Measurements from ENCODE around the gene GJB5. TPM values are rescaled to one million over a fixed set of nuclear protein-coding genes. Genes with fewer than 3 reads are reported as not detected.

The GJB5 gene
- total and polyA plus RNA-seq, 8 donors = 0.37 to 23.9 TPM; not detected in 6

- peaks cover 0 to 14% (median 0%) of the 10 kb centered on the region in 3 donors for H3K27me3 ChIP-seq
- peak in 1 of 2 donors; percentile 31 for DNase-seq
- no peak overlapping the region for H3K4me3 ChIP-seq
- intact Hi-C loops (cut with DNase I; ENCODE audit: low total_unique reads) = no loop called here
- no peaks in the 10 kb centered on the region for H3K36me3 ChIP-seq
- H3K27ac ChIP-seq = no peak overlapping the region
- no peaks in the 10 kb centered on the region for H3K4me1 ChIP-seq
- no peak for TF ChIP-seq POLR2AphosphoS5 (IDR thresholded peaks at IDR 0.05)
- TF ChIP-seq POLR2A (IDR thresholded peaks at IDR 0.05) = no peak
- TF ChIP-seq EP300 (IDR thresholded peaks at IDR 0.05) = no peak
- TF ChIP-seq, protein P1, sequence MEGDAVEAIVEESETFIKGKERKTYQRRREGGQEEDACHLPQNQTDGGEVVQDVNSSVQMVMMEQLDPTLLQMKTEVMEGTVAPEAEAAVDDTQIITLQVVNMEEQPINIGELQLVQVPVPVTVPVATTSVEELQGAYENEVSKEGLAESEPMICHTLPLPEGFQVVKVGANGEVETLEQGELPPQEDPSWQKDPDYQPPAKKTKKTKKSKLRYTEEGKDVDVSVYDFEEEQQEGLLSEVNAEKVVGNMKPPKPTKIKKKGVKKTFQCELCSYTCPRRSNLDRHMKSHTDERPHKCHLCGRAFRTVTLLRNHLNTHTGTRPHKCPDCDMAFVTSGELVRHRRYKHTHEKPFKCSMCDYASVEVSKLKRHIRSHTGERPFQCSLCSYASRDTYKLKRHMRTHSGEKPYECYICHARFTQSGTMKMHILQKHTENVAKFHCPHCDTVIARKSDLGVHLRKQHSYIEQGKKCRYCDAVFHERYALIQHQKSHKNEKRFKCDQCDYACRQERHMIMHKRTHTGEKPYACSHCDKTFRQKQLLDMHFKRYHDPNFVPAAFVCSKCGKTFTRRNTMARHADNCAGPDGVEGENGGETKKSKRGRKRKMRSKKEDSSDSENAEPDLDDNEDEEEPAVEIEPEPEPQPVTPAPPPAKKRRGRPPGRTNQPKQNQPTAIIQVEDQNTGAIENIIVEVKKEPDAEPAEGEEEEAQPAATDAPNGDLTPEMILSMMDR (IDR thresholded peaks at IDR 0.05) = no peak
- peaks cover 0 to 8% (median 4%) of the 10 kb centered on the region in 4 donors for H3K9me3 ChIP-seq
- 26 to 42% (median 33%) methylated on average over 3 of the region's 3 CpGs for WGBS, 5 donors
These were observed 40.5 kb upstream of the GJB5 start for GRCh38 chr1:34714386-34714785.

GRCh38 chr1:34715139-34715538, 39.7 kb upstream of the GJB5 start:
- H3K27me3 ChIP-seq = peaks cover 0 to 21% (median 0%) of the 10 kb centered on the region in 3 donors
- intact Hi-C loops (cut with DNase I; ENCODE audit: low total_unique reads) = no loop called here
- DNase-seq = no peak
- H3K9me3 ChIP-seq = peaks cover 0 to 8% (median 4%) of the 10 kb centered on the region in 4 donors
- H3K27ac ChIP-seq = no peak overlapping the region
- no peaks in the 10 kb centered on the region for H3K4me1 ChIP-seq
- no peaks in the 10 kb centered on the region for H3K36me3 ChIP-seq
- WGBS, 5 donors = 70 to 82% (median 80%) methylated on average over 3 of the region's 3 CpGs
- no peak overlapping the region for H3K4me3 ChIP-seq
- TF ChIP-seq POLR2A (IDR thresholded peaks at IDR 0.05) (no peak), EP300 (IDR thresholded peaks at IDR 0.05) (no peak), POLR2AphosphoS5 (IDR thresholded peaks at IDR 0.05) (no peak)
- TF ChIP-seq, protein P1 (IDR thresholded peaks at IDR 0.05) = no peak

DNA sequence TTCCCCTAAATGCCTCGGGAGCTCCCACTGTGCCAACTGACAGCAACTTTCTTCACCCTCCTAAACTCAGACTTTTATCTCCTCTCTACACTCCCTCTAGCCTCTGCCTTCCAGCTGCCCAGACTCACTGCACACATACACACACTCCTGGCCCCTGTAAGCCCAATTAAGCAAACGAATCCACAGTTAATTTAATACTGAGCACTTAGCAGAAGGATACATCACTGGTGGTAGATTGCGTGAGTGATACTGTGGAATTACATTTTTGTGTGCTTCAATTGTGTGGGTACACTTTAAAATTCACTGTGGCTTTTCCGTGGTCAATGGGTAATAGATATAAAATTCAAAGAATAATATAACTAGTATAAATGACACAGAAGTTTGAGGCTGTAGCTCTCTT, 33.6 kb upstream of the GJB5 start:
- no peaks in the 10 kb centered on the region for H3K4me1 ChIP-seq
- H3K9me3 ChIP-seq = peaks cover 0 to 8% (median 4%) of the 10 kb centered on the region in 4 donors
- no peak for DNase-seq
- peaks cover 0 to 51% (median 0%) of the 10 kb centered on the region in 3 donors for H3K27me3 ChIP-seq
- H3K36me3 ChIP-seq = no peaks in the 10 kb centered on the region
- WGBS, 5 donors = 61 to 72% (median 68%) methylated on average over 4 of the region's 4 CpGs
- intact Hi-C loops (cut with DNase I; ENCODE audit: low total_unique reads) = no loop called here
- H3K4me3 ChIP-seq = no peak overlapping the region
- no peak overlapping the region for H3K27ac ChIP-seq
- TF ChIP-seq, protein P1 (IDR thresholded peaks at IDR 0.05) = no peak
- no peak for TF ChIP-seq EP300 (IDR thresholded peaks at IDR 0.05)
- no peak for TF ChIP-seq POLR2A (IDR thresholded peaks at IDR 0.05)
- no peak for TF ChIP-seq POLR2AphosphoS5 (IDR thresholded peaks at IDR 0.05)

GRCh38 chr1:34721646-34722355, 33.0 kb upstream of the GJB5 start:
- no peaks in the 10 kb centered on the region for H3K4me1 ChIP-seq
- H3K4me3 ChIP-seq = no peak overlapping the region
- peaks cover 0 to 55% (median 4%) of the 10 kb centered on the region in 3 donors for H3K27me3 ChIP-seq
- no peak overlapping the region for H3K27ac ChIP-seq
- WGBS, 5 donors = 60 to 77% (median 75%) methylated on average over 6 of the region's 6 CpGs
- H3K9me3 ChIP-seq = peaks cover 0 to 8% (median 4%) of the 10 kb centered on the region in 4 donors
- TF ChIP-seq, protein P1 (IDR thresholded peaks at IDR 0.05) = no peak
- H3K36me3 ChIP-seq = no peaks in the 10 kb centered on the region
- intact Hi-C loops (cut with DNase I; ENCODE audit: low total_unique reads) = no loop called here
- no peak for DNase-seq
